ENCODE results near the gene C5. TPM values are rescaled to one million over a fixed set of nuclear protein-coding genes. Genes with fewer than 3 reads are reported as not detected.

C5 gene
- total RNA-seq, 1 experiment from 2014 or later = 0.66 TPM

DNA sequence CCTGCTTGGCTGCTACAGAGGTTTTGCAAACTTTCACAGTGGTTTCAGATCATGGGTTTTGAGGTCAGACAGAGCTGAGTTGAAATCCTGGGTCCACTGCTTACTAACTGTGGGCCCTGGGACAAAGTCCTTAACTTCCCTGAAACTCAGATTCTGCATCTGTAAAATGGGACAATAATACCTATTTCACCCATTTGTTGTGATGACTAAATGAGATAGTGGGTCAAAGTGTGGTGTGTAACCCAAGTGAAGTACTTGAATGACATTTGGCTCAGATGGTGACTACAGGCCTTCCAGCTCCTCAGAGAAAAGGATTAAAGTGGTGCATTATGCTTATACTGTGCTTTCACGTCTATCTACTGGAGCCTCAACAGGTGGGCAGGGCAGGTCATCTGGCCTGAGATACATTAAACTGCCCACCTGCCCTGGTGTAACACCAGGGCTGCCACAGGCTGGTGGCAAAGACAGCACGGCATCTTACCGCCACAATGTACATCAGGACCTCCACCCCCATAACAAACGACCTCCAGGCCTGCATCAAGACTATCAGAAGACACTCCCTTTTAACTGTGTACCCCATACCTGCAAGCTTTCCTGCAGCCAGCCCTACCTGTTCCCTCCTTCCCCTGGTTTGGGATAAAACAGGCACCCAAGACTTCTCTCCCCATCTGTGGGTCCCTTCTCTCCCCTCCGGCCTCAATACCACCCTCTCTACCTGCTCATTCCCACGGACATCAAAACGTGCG lies 122.6 kb downstream of the C5 start:
- H3K9ac ChIP-seq (ENCODE audit: low read length) = no peak overlapping the region

DNA sequence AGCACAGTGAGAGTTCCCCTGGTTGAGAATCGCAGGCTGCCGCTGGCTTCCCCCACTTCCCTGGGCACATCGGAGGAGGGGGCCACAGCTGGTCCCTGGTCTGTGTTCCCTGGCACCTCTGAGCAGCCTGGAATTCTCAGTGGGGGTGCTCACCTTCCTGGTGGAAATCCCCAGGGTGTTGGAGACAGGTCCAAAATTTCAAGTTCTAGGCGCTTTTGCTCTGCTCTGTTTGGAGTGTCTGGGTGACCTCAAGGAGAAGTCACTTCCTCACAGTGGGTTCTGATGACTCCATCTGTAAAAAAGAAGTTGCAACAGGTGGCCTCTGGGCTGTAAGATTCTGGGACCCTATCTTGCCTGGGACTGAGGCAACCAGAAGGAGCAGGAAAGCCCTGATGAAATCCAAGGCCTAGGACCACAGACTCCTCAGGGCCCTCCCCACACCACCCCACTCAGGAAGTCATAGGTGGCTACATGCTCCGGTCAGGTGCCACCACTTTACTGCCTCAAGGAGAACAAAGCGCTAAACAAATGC lies 123.6 kb downstream of the C5 start, which contains the start of gene TRAF1:
TRAF1 (minus strand) TSS at position 400 of the 532 bp plus-strand sequence. CDS start 721 bp downstream, outside the sequence.
- CTCF ChIA-PET = interaction anchor here (1.5 kb wide), 1 partner anchor 170 kb away, joined by 3 read pairs; no protein-coding TSS in a partner anchor
- RAD21 ChIA-PET (ENCODE audit: low non-redundant PET in 1 of 2, low total read pairs in 2 of 2, uncharacterized antibody in 2 of 2, unreplicated experiment in 2 of 2) = no interaction called here
- no peaks in the 10 kb centered on the region for H3K9me2 ChIP-seq (ENCODE audit: insufficient read depth)
- H3K9ac ChIP-seq (ENCODE audit: low read length) = no peak within 1 kb of the TSS
- TF ChIP-seq EZH2 (IDR thresholded peaks at IDR 0.05) (no peak), EZH2phosphoT487 (IDR thresholded peaks at IDR 0.05; ENCODE audit: borderline replicate concordance) (no peak), CEBPB (IDR thresholded peaks at IDR 0.05; ENCODE audit: low read depth) (no peak), TCF7L2 (IDR thresholded peaks at IDR 0.05; ENCODE audit: borderline replicate concordance, extremely low read depth, insufficient read depth, insufficient read length) (no peak), ELF1 (IDR thresholded peaks at IDR 0.05; ENCODE audit: borderline replicate concordance, low read depth) (no peak), CBX3 (IDR thresholded peaks at IDR 0.05; ENCODE audit: low read depth) (no peak)
- H3K9me3 ChIP-seq (ENCODE audit: control insufficient read depth in 1 of 2, insufficient read depth in 1 of 2, low read depth in 1 of 2, low read length in 2 of 2) = no peaks in the 10 kb centered on the region
- no TSS peak for BruUV-seq (replicated peaks)
- no peaks in the 10 kb centered on the region for H4K20me1 ChIP-seq (ENCODE audit: insufficient read depth)
- H3K4me1 ChIP-seq (ENCODE audit: control insufficient read depth in 1 of 2, insufficient read depth in 2 of 2, low read length in 2 of 2) = peaks cover 2 to 14% of the 10 kb centered on the region in 2 experiments; a peak in 2 of 4 replicates
- POLR2A ChIA-PET = no interaction called here
- no peak within 1 kb of the TSS for H3K4me2 ChIP-seq (ENCODE audit: low read length)
- intact Hi-C loops (cut with micrococcal nuclease) = no loop called here
- DNase-seq (ENCODE audit: low read depth, low spot score) (no peak), ATAC-seq (no peak)
- no peaks in the 10 kb centered on the region for H3K79me2 ChIP-seq (ENCODE audit: insufficient read depth, low read length)
- H3K27ac ChIP-seq (ENCODE audit: low read depth, low read length) = no peak within 1 kb of the TSS
- H3K27me3 ChIP-seq (ENCODE audit: insufficient read depth, low read length) = no peaks in the 10 kb centered on the region
- H3K36me3 ChIP-seq (ENCODE audit: control insufficient read depth in 1 of 2, insufficient read depth in 2 of 2, low read length in 2 of 2) = no peaks in the 10 kb centered on the region
- no peak within 1 kb of the TSS for H3K4me3 ChIP-seq (replicated peaks in 1 of 2; ENCODE audit: low read depth in 1 of 2, low read length in 2 of 2)
- H2AFZ ChIP-seq (ENCODE audit: low read depth, low read length, poor library complexity, severe bottlenecking) = no peak within 1 kb of the TSS

More for the DNA sequence above, 122.6 kb downstream of the C5 start:
- CTCF ChIA-PET = no interaction called here
- H3K9me2 ChIP-seq (ENCODE audit: insufficient read depth) = no peaks in the 10 kb centered on the region
- no peak overlapping the region for H3K27ac ChIP-seq (ENCODE audit: low read depth, low read length)
- TF ChIP-seq CBX3 (IDR thresholded peaks at IDR 0.05; ENCODE audit: low read depth) = no peak
- TF ChIP-seq SRF (IDR thresholded peaks at IDR 0.05; ENCODE audit: low read depth) = no peak
- no peak for TF ChIP-seq FOSL1 (IDR thresholded peaks at IDR 0.05; ENCODE audit: low read depth)
- TF ChIP-seq EZH2phosphoT487 (IDR thresholded peaks at IDR 0.05; ENCODE audit: borderline replicate concordance) = no peak
- no peak for TF ChIP-seq ZFX (IDR thresholded peaks at IDR 0.05)
- TF ChIP-seq SIN3A (IDR thresholded peaks at IDR 0.05; ENCODE audit: low read depth) = no peak
- TF ChIP-seq CEBPB (IDR thresholded peaks at IDR 0.05; ENCODE audit: low read depth) = no peak
- TF ChIP-seq ELF1 (IDR thresholded peaks at IDR 0.05; ENCODE audit: borderline replicate concordance, low read depth) = no peak
- no peak for TF ChIP-seq TCF7L2 (IDR thresholded peaks at IDR 0.05; ENCODE audit: borderline replicate concordance, extremely low read depth, insufficient read depth, insufficient read length)
- no peak for TF ChIP-seq RAD21 (IDR thresholded peaks at IDR 0.05; ENCODE audit: low read depth)
- TF ChIP-seq POLR2A (IDR thresholded peaks at IDR 0.05; ENCODE audit: borderline replicate concordance, extremely low read depth, insufficient read depth, insufficient read length) = no peak
- no peak for TF ChIP-seq SP1 (IDR thresholded peaks at IDR 0.05; ENCODE audit: low read depth)
- no peak for TF ChIP-seq POLR2AphosphoS5 (IDR thresholded peaks at IDR 0.05; ENCODE audit: low read depth, low read length)
- no peak for TF ChIP-seq EGR1 (IDR thresholded peaks at IDR 0.05; ENCODE audit: low read depth)
- no peaks in the 10 kb centered on the region for H4K20me1 ChIP-seq (ENCODE audit: insufficient read depth)
- intact Hi-C loops (cut with micrococcal nuclease) = no loop called here
- no peak for ATAC-seq
- RAD21 ChIA-PET (ENCODE audit: low non-redundant PET in 1 of 2, low total read pairs in 2 of 2, uncharacterized antibody in 2 of 2, unreplicated experiment in 2 of 2) = no interaction called here
- no peaks in the 10 kb centered on the region for H3K79me2 ChIP-seq (ENCODE audit: insufficient read depth, low read length)
- no peak overlapping the region for H3K4me3 ChIP-seq (replicated peaks in 1 of 2; ENCODE audit: low read depth in 1 of 2, low read length in 2 of 2)
- POLR2A ChIA-PET = no interaction called here
- peak overlapping the region; percentile 79; the same call in 1 of the 2 replicates for H3K4me2 ChIP-seq (ENCODE audit: low read length)
- H3K4me1 ChIP-seq (ENCODE audit: control insufficient read depth in 1 of 2, insufficient read depth in 2 of 2, low read length in 2 of 2) = peaks cover 4 to 17% of the 10 kb centered on the region in 2 experiments; a peak in 2 of 4 replicates
- H3K9me3 ChIP-seq (ENCODE audit: control insufficient read depth in 1 of 2, insufficient read depth in 1 of 2, low read depth in 1 of 2, low read length in 2 of 2) = no peaks in the 10 kb centered on the region
- no peaks in the 10 kb centered on the region for H3K36me3 ChIP-seq (ENCODE audit: control insufficient read depth in 1 of 2, insufficient read depth in 2 of 2, low read length in 2 of 2)
- DNase-seq (ENCODE audit: low read depth, low spot score) = no peak
- no TSS peak for BruUV-seq (replicated peaks)
- no peaks in the 10 kb centered on the region for H3K27me3 ChIP-seq (ENCODE audit: insufficient read depth, low read length)
- H2AFZ ChIP-seq (ENCODE audit: low read depth, low read length, poor library complexity, severe bottlenecking) = no peak overlapping the region

Data from HCT116 (cell line).